ENCODE results near the gene NEURL3.

DNA sequence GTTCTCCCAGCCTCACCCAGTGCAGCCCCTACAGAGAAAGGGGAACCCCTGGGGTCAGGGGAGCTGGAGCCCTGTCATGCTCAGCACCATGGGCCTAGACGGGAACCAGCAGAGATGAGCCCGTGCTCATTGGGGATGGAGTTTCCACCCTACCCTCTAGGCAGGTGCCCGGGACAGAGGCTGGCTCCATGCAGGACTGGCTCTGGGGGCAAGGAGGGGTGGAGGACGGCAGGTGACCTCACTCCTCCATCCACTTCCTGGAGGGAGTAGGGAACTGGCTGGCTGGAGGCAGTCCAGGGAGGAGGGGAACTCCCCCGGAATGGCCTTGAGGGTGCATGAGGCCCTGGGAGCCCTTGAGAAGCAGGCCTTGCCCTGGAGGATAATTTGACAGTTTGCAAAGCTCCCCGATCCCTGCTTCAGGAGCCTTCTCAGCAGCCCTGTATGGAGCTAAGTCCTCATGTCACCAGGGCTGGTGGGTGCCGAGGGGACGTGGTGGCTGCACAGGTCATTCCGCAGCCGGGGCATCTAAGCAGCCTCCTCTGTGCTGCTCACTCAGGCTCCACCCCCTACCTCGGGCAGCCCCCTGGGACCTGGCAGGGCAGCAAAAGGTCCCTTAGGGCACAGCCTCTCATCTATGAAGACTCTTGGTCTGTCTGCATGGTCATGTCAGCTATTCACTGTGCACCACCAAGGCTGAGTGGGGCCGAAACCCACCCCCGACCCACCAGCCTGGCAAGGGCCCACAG is 2.1 kb downstream of the NEURL3 start:
- TF ChIP-seq, protein P1, sequence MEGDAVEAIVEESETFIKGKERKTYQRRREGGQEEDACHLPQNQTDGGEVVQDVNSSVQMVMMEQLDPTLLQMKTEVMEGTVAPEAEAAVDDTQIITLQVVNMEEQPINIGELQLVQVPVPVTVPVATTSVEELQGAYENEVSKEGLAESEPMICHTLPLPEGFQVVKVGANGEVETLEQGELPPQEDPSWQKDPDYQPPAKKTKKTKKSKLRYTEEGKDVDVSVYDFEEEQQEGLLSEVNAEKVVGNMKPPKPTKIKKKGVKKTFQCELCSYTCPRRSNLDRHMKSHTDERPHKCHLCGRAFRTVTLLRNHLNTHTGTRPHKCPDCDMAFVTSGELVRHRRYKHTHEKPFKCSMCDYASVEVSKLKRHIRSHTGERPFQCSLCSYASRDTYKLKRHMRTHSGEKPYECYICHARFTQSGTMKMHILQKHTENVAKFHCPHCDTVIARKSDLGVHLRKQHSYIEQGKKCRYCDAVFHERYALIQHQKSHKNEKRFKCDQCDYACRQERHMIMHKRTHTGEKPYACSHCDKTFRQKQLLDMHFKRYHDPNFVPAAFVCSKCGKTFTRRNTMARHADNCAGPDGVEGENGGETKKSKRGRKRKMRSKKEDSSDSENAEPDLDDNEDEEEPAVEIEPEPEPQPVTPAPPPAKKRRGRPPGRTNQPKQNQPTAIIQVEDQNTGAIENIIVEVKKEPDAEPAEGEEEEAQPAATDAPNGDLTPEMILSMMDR (IDR thresholded peaks at IDR 0.05), result no peak
- no peak for TF ChIP-seq EZH2 (IDR thresholded peaks at IDR 0.05; ENCODE audit: borderline replicate concordance, insufficient read depth, low read depth, low read length, poor library complexity, severe bottlenecking)

All from B cell (primary cell).